ENCODE results near the gene TNFRSF11A. TPM values are rescaled to one million over a fixed set of nuclear protein-coding genes. Genes with fewer than 3 reads are reported as not detected.
A peak's percentile ranks its signal among the peaks of the same experiment; 100 is the strongest.

The TNFRSF11A gene
- total and polyA plus RNA-seq, 2 experiments from 2014 or later = 4.1 to 5.6 TPM

GRCh38 chr18:62384068-62384467, 59.0 kb downstream of the TNFRSF11A start:
- TF ChIP-seq EZH2 (IDR thresholded peaks at IDR 0.05; ENCODE audit: borderline replicate concordance) = no peak
- no peak for TF ChIP-seq CTCF (IDR thresholded peaks at IDR 0.05; ENCODE audit: poor library complexity)
- TF ChIP-seq EZH2phosphoT487 (IDR thresholded peaks at IDR 0.05; ENCODE audit: low read depth, severe bottlenecking, unreplicated experiment) = no peak
- 67% methylated on average over 1 of the region's 1 CpG for WGBS (ENCODE audit: low lambda C conversion rate, missing lambda C conversion rate)
- no peaks in the 10 kb centered on the region for H3K79me2 ChIP-seq
- H3K4me2 ChIP-seq = peak overlapping the region; percentile 70
- H3K9me3 ChIP-seq (ENCODE audit: low read depth) = no peaks in the 10 kb centered on the region
- no peak overlapping the region for H2AFZ ChIP-seq
- no peak overlapping the region for H3K27ac ChIP-seq
- H3K9me2 ChIP-seq (replicated peaks; ENCODE audit: insufficient read depth) = no peaks in the 10 kb centered on the region
- no peaks in the 10 kb centered on the region for H3K36me3 ChIP-seq (replicated peaks; ENCODE audit: insufficient read depth, low read depth)
- no peak overlapping the region for H3K4me3 ChIP-seq
- DNase-seq (ENCODE audit: low spot score) = no peak
- H3K27me3 ChIP-seq = peaks cover 5% of the 10 kb centered on the region
- H3K4me1 ChIP-seq (ENCODE audit: insufficient read depth) = no peaks in the 10 kb centered on the region
- no peaks in the 10 kb centered on the region for H4K20me1 ChIP-seq (ENCODE audit: insufficient read depth, poor library complexity, severe bottlenecking)

- H3K4me3 ChIP-seq = no peak overlapping the region
- H3K27me3 ChIP-seq = peaks cover 5% of the 10 kb centered on the region
- DNase-seq (ENCODE audit: low spot score) = peak; percentile 17
- H3K4me2 ChIP-seq = peak overlapping the region; percentile 70
- no peaks in the 10 kb centered on the region for H3K36me3 ChIP-seq (replicated peaks; ENCODE audit: insufficient read depth, low read depth)
- H3K9me2 ChIP-seq (replicated peaks; ENCODE audit: insufficient read depth) = no peaks in the 10 kb centered on the region
- H4K20me1 ChIP-seq (ENCODE audit: insufficient read depth, poor library complexity, severe bottlenecking) = no peaks in the 10 kb centered on the region
- H3K79me2 ChIP-seq = no peaks in the 10 kb centered on the region
- no peaks in the 10 kb centered on the region for H3K4me1 ChIP-seq (ENCODE audit: insufficient read depth)
- TF ChIP-seq EZH2 (IDR thresholded peaks at IDR 0.05; ENCODE audit: borderline replicate concordance) = no peak
- TF ChIP-seq CTCF (IDR thresholded peaks at IDR 0.05; ENCODE audit: poor library complexity) = no peak
- TF ChIP-seq EZH2phosphoT487 (IDR thresholded peaks at IDR 0.05; ENCODE audit: low read depth, severe bottlenecking, unreplicated experiment) = no peak
- no peak overlapping the region for H3K27ac ChIP-seq
- 51% methylated on average over 42 of the region's 46 CpGs for WGBS (ENCODE audit: low lambda C conversion rate, missing lambda C conversion rate)
- no peaks in the 10 kb centered on the region for H3K9me3 ChIP-seq (ENCODE audit: low read depth)
- H2AFZ ChIP-seq = no peak overlapping the region
Observed at GRCh38 chr18:62384610-62385097, 59.5 kb downstream of the TNFRSF11A start.

GRCh38 chr18:62386091-62386490, 61.0 kb downstream of the TNFRSF11A start:
- H3K27ac ChIP-seq = no peak overlapping the region
- H2AFZ ChIP-seq = no peak overlapping the region
- 87% methylated on average over 5 of the region's 5 CpGs for WGBS (ENCODE audit: low lambda C conversion rate, missing lambda C conversion rate)
- H3K27me3 ChIP-seq = peaks cover 5% of the 10 kb centered on the region
- H3K4me2 ChIP-seq = no peak overlapping the region
- no peaks in the 10 kb centered on the region for H3K9me3 ChIP-seq (ENCODE audit: low read depth)
- H4K20me1 ChIP-seq (ENCODE audit: insufficient read depth, poor library complexity, severe bottlenecking) = no peaks in the 10 kb centered on the region
- no peaks in the 10 kb centered on the region for H3K79me2 ChIP-seq
- no peaks in the 10 kb centered on the region for H3K4me1 ChIP-seq (ENCODE audit: insufficient read depth)
- no peaks in the 10 kb centered on the region for H3K36me3 ChIP-seq (replicated peaks; ENCODE audit: insufficient read depth, low read depth)
- TF ChIP-seq EZH2 (IDR thresholded peaks at IDR 0.05; ENCODE audit: borderline replicate concordance) = no peak
- TF ChIP-seq EZH2phosphoT487 (IDR thresholded peaks at IDR 0.05; ENCODE audit: low read depth, severe bottlenecking, unreplicated experiment) = no peak
- no peak for TF ChIP-seq CTCF (IDR thresholded peaks at IDR 0.05; ENCODE audit: poor library complexity)
- H3K9me2 ChIP-seq (replicated peaks; ENCODE audit: insufficient read depth) = no peaks in the 10 kb centered on the region
- no peak overlapping the region for H3K4me3 ChIP-seq
- no peak for DNase-seq (ENCODE audit: low spot score)

Data from hepatocyte (in vitro differentiated cells).